HepG2 (cell line): ENCODE results near the gene ACER3. TPM values are rescaled to one million over a fixed set of nuclear protein-coding genes. Genes with fewer than 3 reads are reported as not detected.
"Not testable (repeated sequence)": the region's sequence is repeated elsewhere in the genome, so short reads cannot be mapped to it uniquely, and the experiment has no call there.

ENCODE experiments used
- ATAC-seq: fragments of 200-7000 bp; cut with Tn5 transposase; 3 replicates; pipeline ENCODE4 v1.9.1; 2020; ENCODE audit warnings: mild to moderate bottlenecking, moderate library complexity
- BruUV-seq: library from RNA; stranded (reverse); fragments of 400-500 nt; replicated peaks from 2 replicates; lab custom pipeline; 2021; lab: Mats Ljungman, UMichigan
- CTCF ChIA-PET: fragments of 300-600 bp; formaldehyde crosslinking; extraction: SDS; loops from one replicate; lab custom pipeline; 2021; ENCODE audit warnings: low total read pairs, inconsistent platforms, low intra/inter-chr PET ratio; lab: Yijun Ruan, JAX
- POLR2A ChIA-PET: fragments of 350-600 bp; sonication (Branson Sonifier 250); formaldehyde crosslinking; loops from one replicate; lab custom pipeline; 2020; ENCODE audit warnings: antibody characterized with exemption, inconsistent platforms; lab: Yijun Ruan, JAX
- DNase-seq: peaks from one replicate; pipeline ENCODE4 v3.0.0-alpha.2; 2015; ENCODE audit warnings: low spot score
- FAIRE-seq: peaks from 3 replicates; lab custom pipeline; 2011; peaks lifted over from hg19 to GRCh38; lab: Jason Lieb, UNC
- H2AFZ ChIP-seq: one replicate; pipeline ENCODE4 v1.6.1; 2011; ENCODE audit warnings: low read length, inconsistent platforms
- H3K27ac ChIP-seq: fragments of 300-600 bp; 3 replicates; pipeline ENCODE4 v1.8.0; 2011; ENCODE audit warnings: mixed run types, mild to moderate bottlenecking, mixed read lengths, low read length, inconsistent platforms; ENCODE audit not compliant: insufficient read depth; ENCODE audit errors: extremely low read length
- H3K27me3 ChIP-seq, 2 experiments: fragments of 200-600 bp in 1 of 2; 2 replicates in 1 of 2; 3 replicates in 1 of 2; pipeline versions ENCODE4 v1.6.0 to v1.8.0; 2011; ENCODE audit warnings: low read length in 2 of 2, mild to moderate bottlenecking in 2 of 2, moderate library complexity in 2 of 2, inconsistent platforms in 1 of 2; ENCODE audit not compliant: insufficient read depth in 2 of 2, control insufficient read depth in 1 of 2
- H3K36me3 ChIP-seq, 2 experiments: fragments of 200-600 bp in 1 of 2; replicated peaks in 1 of 2; 2 replicates in 1 of 2; 3 replicates in 1 of 2; pipeline versions ENCODE4 v1.5.1 to v1.8.0; 2011; ENCODE audit warnings: low read length in 2 of 2, inconsistent platforms in 1 of 2; ENCODE audit not compliant: insufficient read depth in 2 of 2, control insufficient read depth in 1 of 2
- H3K4me1 ChIP-seq: 2 replicates; pipeline ENCODE4 v1.5.1; 2012; ENCODE audit warnings: low read length, inconsistent platforms; ENCODE audit not compliant: insufficient read depth
- H3K4me2 ChIP-seq: 2 replicates; pipeline ENCODE4 v1.6.0; 2011; ENCODE audit warnings: low read depth, low read length, inconsistent platforms
- H3K4me3 ChIP-seq, 3 experiments: fragments of 200-600 bp in 1 of 3; sonication (generic), shearing (Covaris generic) in 1 of 3; replicated peaks in 1 of 3; 2 replicates each; pipeline ENCODE4 v1.5.1; 2011 to 2016; ENCODE audit warnings: low read length in 3 of 3, inconsistent platforms in 2 of 3, low read depth in 2 of 3, mild to moderate bottlenecking in 2 of 3, control low read depth in 1 of 3, mixed read lengths in 1 of 3; ENCODE audit not compliant: insufficient read depth in 1 of 3
- H3K79me2 ChIP-seq: one replicate; pipeline ENCODE4 v1.6.1; 2011; ENCODE audit warnings: low read length, inconsistent platforms; ENCODE audit not compliant: insufficient read depth
- H3K9ac ChIP-seq: 2 replicates; pipeline ENCODE4 v1.6.0; 2011; ENCODE audit warnings: mild to moderate bottlenecking, low read depth, low read length, inconsistent platforms; ENCODE audit not compliant: insufficient read depth
- H3K9me3 ChIP-seq: 2 replicates; pipeline ENCODE4 v1.5.1; 2012; ENCODE audit warnings: mild to moderate bottlenecking, low read length
- H4K20me1 ChIP-seq: 2 replicates; pipeline ENCODE4 v1.6.0; 2011; ENCODE audit warnings: inconsistent platforms, mild to moderate bottlenecking, low read length, moderate library complexity; ENCODE audit not compliant: insufficient read depth
- FLYWCH1 ChIP-seq: sonication (generic); formaldehyde crosslinking; IDR thresholded peaks from 2 replicates; pipeline ENCODE4 v1.8.1; 2023; ENCODE audit warnings: mild to moderate bottlenecking, missing genetic modification reagents
- HNRNPLL ChIP-seq: fragments of 200-400 bp; formaldehyde crosslinking; IDR thresholded peaks from 2 replicates; pipeline ENCODE4 v1.6.1; 2017; ENCODE audit warnings: mild to moderate bottlenecking, low read depth, low read length; ENCODE audit not compliant: poor library complexity, severe bottlenecking
- MTF2 ChIP-seq: sonication (generic); formaldehyde crosslinking; IDR thresholded peaks from 2 replicates; pipeline ENCODE4 v1.5.0; 2020; ENCODE audit warnings: missing genetic modification reagents, borderline replicate concordance
- MYPOP ChIP-seq: sonication (generic); formaldehyde crosslinking; IDR thresholded peaks from 2 replicates; pipeline ENCODE4 v1.8.1; 2023; ENCODE audit warnings: mild to moderate bottlenecking, moderate library complexity, missing genetic modification reagents
- RXRB ChIP-seq: IDR thresholded peaks from 2 replicates; pipeline ENCODE4 v1.6.1; 2016; ENCODE audit warnings: borderline replicate concordance, missing genetic modification reagents, missing compliant biosample characterization
- SMARCE1 ChIP-seq: fragments of 450-650 bp; IDR thresholded peaks from 2 replicates; pipeline ENCODE4 v1.6.1; 2017; ENCODE audit warnings: borderline replicate concordance
- THRA ChIP-seq: sonication (generic); formaldehyde crosslinking; IDR thresholded peaks from 2 replicates; pipeline ENCODE4 v1.4.0; 2020; ENCODE audit warnings: missing genetic modification reagents, borderline replicate concordance
- WGBS: methylation state at CpG from one replicate; pipeline ENCODE4 v1.1.6; 2017; ENCODE audit warnings: low lambda C conversion rate; 5-methylcytosine and 5-hydroxymethylcytosine counted together
- in situ Hi-C: cut with HindIII; loops from 2 replicates; pipeline ENCODE4 v1.10.0; 2017; ENCODE audit warnings: low pct_unique_long_range_greater_than_20kb; ENCODE audit not compliant: extremely low pct_ligation_motif_present
- intact Hi-C: fragments of 100-400 bp; cut with micrococcal nuclease; formaldehyde crosslinking; loops from one replicate; pipeline ENCODE4 v1.10.0; 2022; ENCODE audit not compliant: unreplicated experiment
- polyA plus RNA-seq, 8 experiments: library from polyadenylated mRNA; depleted of rRNA in 3 of 8; stranded (reverse) in 7 of 8; unstranded in 1 of 8; fragments of >200 nt; fragmentation: Illumina TruSeq in 4 of 8; extraction: Trizol in 4 of 8; gene quantifications; 2 replicates each; pipeline versions ENCODE4 v1.2.1 to v1.2.3, GENCODE V29; 2011 to 2016; ENCODE audit warnings: low read depth in 4 of 8, missing spikeins in 1 of 8, mixed read lengths in 1 of 8; ENCODE audit not compliant: insufficient read depth in 1 of 8
- total RNA-seq, 5 experiments: library from RNA; depleted of rRNA; stranded (reverse); fragments of >200 nt; fragmentation: Illumina TruSeq; extraction: Trizol; gene quantifications; 2 replicates each; pipeline ENCODE4 v1.2.3, GENCODE V29; 2016; ENCODE audit warnings: low read depth in 1 of 5

Gene ACER3
- total and polyA plus RNA-seq, 2 of the 13 experiments (the other 11 are each of a cell fraction or from before 2014, with no cell fraction given): 6.0 to 9.8 TPM

- ATAC-seq (no peak), DNase-seq (no peak), FAIRE-seq (no peak)
- peak overlapping the region; percentile 66 for H3K27ac ChIP-seq
- in situ Hi-C loops (no loop called here), intact Hi-C loops (loop anchor here (2.0 kb wide), 1 partner anchor 55 kb away; no protein-coding TSS in a partner anchor)
- POLR2A ChIA-PET: no interaction called here
- peaks cover 18% of the 10 kb centered on the region for H3K4me1 ChIP-seq
- H3K9me3 ChIP-seq: no peaks in the 10 kb centered on the region
- BruUV-seq: no TSS peak
- H2AFZ ChIP-seq: no peak overlapping the region
- H3K9ac ChIP-seq: peak overlapping the region; percentile 82
- peak overlapping the region; percentile 75 to 97 (median 96) for H3K4me3 ChIP-seq
- no peaks in the 10 kb centered on the region for H3K79me2 ChIP-seq
- CTCF ChIA-PET: no interaction called here
- 4% methylated on average over 6 of the region's 6 CpGs for WGBS
- no peaks in the 10 kb centered on the region for H4K20me1 ChIP-seq
- peak overlapping the region; percentile 95 for H3K4me2 ChIP-seq
- peak; percentile 50; the same call in 1 of the 2 replicates for TF ChIP-seq RXRB (CRISPR knock-in tag)
- TF ChIP-seq THRA: peak; percentile 83; the same call in 1 of the 2 replicates
- no peak for TF ChIP-seq FLYWCH1 (CRISPR knock-in tag)
- 0 out of 2 replicates have a peak, but pooled peaks have one; percentile 44 for TF ChIP-seq MYPOP (CRISPR knock-in tag)
- 0 out of 2 replicates have a peak, but pooled peaks have one; percentile 42 for TF ChIP-seq MTF2 (CRISPR knock-in tag)
- no peak for TF ChIP-seq SMARCE1
- no peak for TF ChIP-seq HNRNPLL
- no peaks in the 10 kb centered on the region for H3K36me3 ChIP-seq
- no peaks in the 10 kb centered on the region for H3K27me3 ChIP-seq
These were observed 804 bp downstream of the ACER3 start for GRCh38 chr11:76861490-76861953.

GRCh38 chr11:76862794-76863193 lies 2.1 kb downstream of the ACER3 start:
- CTCF ChIA-PET, H3K36me3 ChIP-seq, H4K20me1 ChIP-seq, H3K4me2 ChIP-seq, ATAC-seq, POLR2A ChIA-PET, FAIRE-seq, H3K79me2 ChIP-seq, H3K9ac ChIP-seq, H3K4me3 ChIP-seq, intact Hi-C loops, BruUV-seq, DNase-seq, H3K27me3 ChIP-seq, H3K27ac ChIP-seq, H3K9me3 ChIP-seq, H2AFZ ChIP-seq, in situ Hi-C loops: not testable (repeated sequence)
- WGBS: 94% methylated on average over 2 of the region's 2 CpGs
- peaks cover 18% of the 10 kb centered on the region for H3K4me1 ChIP-seq
